OCI-LY7 (cell line): ENCODE measurements around the gene DPH6. TPM values are rescaled to one million over a fixed set of nuclear protein-coding genes. Genes with fewer than 3 reads are reported as not detected.

Source experiments
- BruUV-seq: library from RNA; stranded (reverse); fragments of 400-500 nt; replicated peaks from 2 replicates; lab custom pipeline; 2021; lab: Mats Ljungman, UMichigan
- CTCF ChIA-PET: fragments of 300-600 bp; sonication (Branson Sonifier 250); formaldehyde crosslinking; loops from one replicate; lab custom pipeline; 2022; ENCODE audit warnings: antibody characterized with exemption; ENCODE audit not compliant: unreplicated experiment; lab: Charles Lee
- POLR2A ChIA-PET: fragments of 300-600 bp; sonication (Branson Sonifier 250); formaldehyde crosslinking; loops from one replicate; lab custom pipeline; 2022; ENCODE audit warnings: antibody characterized with exemption; lab: Charles Lee
- DNase-seq: peaks from one replicate; pipeline ENCODE4 v3.0.0-alpha.2; 2015; ENCODE audit warnings: low spot score
- H2AFZ ChIP-seq: fragments of 200-600 bp; sonication (generic), shearing (Covaris generic); 2 replicates; pipeline ENCODE4 v1.6.1; 2014; ENCODE audit warnings: mild to moderate bottlenecking, antibody characterized with exemption, low read length, moderate library complexity
- H3K27ac ChIP-seq: fragments of 200-600 bp; sonication (generic); 2 replicates; pipeline ENCODE4 v1.5.1; 2014; ENCODE audit warnings: mixed run types, low read depth, mild to moderate bottlenecking, moderate library complexity, low read length, inconsistent platforms; ENCODE audit not compliant: poor library complexity, severe bottlenecking
- H3K36me3 ChIP-seq: fragments of 200-600 bp; sonication (generic); 2 replicates; pipeline ENCODE4 v1.6.1; 2014; ENCODE audit warnings: mild to moderate bottlenecking, antibody characterized with exemption, low read length, moderate library complexity, mixed read lengths; ENCODE audit not compliant: insufficient read depth
- H3K4me1 ChIP-seq: fragments of 200-600 bp; sonication (generic); 2 replicates; pipeline ENCODE4 v1.5.1; 2014; ENCODE audit warnings: mild to moderate bottlenecking, low read length; ENCODE audit not compliant: insufficient read depth, poor library complexity, severe bottlenecking
- H3K4me2 ChIP-seq: fragments of 200-600 bp; sonication (generic); 2 replicates; pipeline ENCODE4 v1.6.1; 2014; ENCODE audit warnings: mild to moderate bottlenecking, low read length
- H3K4me3 ChIP-seq: fragments of 200-600 bp; sonication (generic); 2 replicates; pipeline ENCODE4 v1.5.1; 2014; ENCODE audit warnings: mild to moderate bottlenecking, low read depth, low read length; ENCODE audit not compliant: poor library complexity, severe bottlenecking
- H3K79me2 ChIP-seq: fragments of 200-600 bp; sonication (generic); 2 replicates; pipeline ENCODE4 v1.6.1; 2016; ENCODE audit warnings: low read depth, mild to moderate bottlenecking, low read length, moderate library complexity, mixed read lengths; ENCODE audit not compliant: insufficient read depth
- H3K9me2 ChIP-seq: fragments of 200-600 bp; sonication (generic); 2 replicates; pipeline ENCODE4 v1.6.1; 2016; ENCODE audit warnings: mild to moderate bottlenecking, low read length, mixed read lengths; ENCODE audit not compliant: insufficient read depth
- H3K9me3 ChIP-seq: fragments of 200-600 bp; sonication (generic); 2 replicates; pipeline ENCODE4 v1.6.1; 2014; ENCODE audit warnings: mild to moderate bottlenecking, mixed run types, low read length, mixed read lengths
- H4K20me1 ChIP-seq: fragments of 200-600 bp; sonication (generic); 2 replicates; pipeline ENCODE4 v1.6.1; 2014; ENCODE audit warnings: mild to moderate bottlenecking, antibody characterized with exemption, low read length, moderate library complexity, mixed read lengths; ENCODE audit not compliant: insufficient read depth
- CTCF ChIP-seq: fragments of 200-600 bp; sonication (generic); conservative IDR thresholded peaks from 2 replicates; pipeline ENCODE4 v1.5.1; 2014; ENCODE audit warnings: mild to moderate bottlenecking, antibody characterized with exemption, low read length, moderate library complexity, mixed read lengths
- EZH2phosphoT487 ChIP-seq: fragments of 200-600 bp; sonication (generic); IDR thresholded peaks from 2 replicates; pipeline ENCODE4 v1.6.1; 2018; ENCODE audit warnings: low read depth, borderline replicate concordance, mild to moderate bottlenecking, mixed run types, antibody characterized with exemption, low read length, moderate library complexity, mixed read lengths
- intact Hi-C: fragments of 100-400 bp; cut with micrococcal nuclease; formaldehyde crosslinking; loops from one replicate; pipeline ENCODE4 v1.10.0; 2022; ENCODE audit not compliant: unreplicated experiment
- total RNA-seq, 2 experiments: library from RNA; depleted of rRNA in 1 of 2; stranded (reverse); fragments of >200 nt in 1 of 2; shearing (Covaris generic) in 1 of 2; gene quantifications; 2 replicates each; pipeline ENCODE4 v1.2.3, GENCODE V29; 2014 to 2022

Gene DPH6
- total RNA-seq, 2 experiments from 2014 or later, result 12.6 to 21.4 TPM

- Histone ChIP-seq H2AFZ (no peak overlapping the region), H4K20me1 (no peaks in the 10 kb centered on the region), H3K4me2 (no peak overlapping the region), H3K27ac (no peak overlapping the region), H3K4me3 (no peak overlapping the region), H3K9me3 (no peaks in the 10 kb centered on the region), H3K79me2 (no peaks in the 10 kb centered on the region), H3K4me1 (peaks cover 5% of the 10 kb centered on the region), H3K9me2 (no peaks in the 10 kb centered on the region), H3K36me3 (peaks cover 16% of the 10 kb centered on the region)
- TF ChIP-seq EZH2phosphoT487, result no peak
- no TSS peak for BruUV-seq
- CTCF ChIA-PET, result no interaction called here
- POLR2A ChIA-PET, result no interaction called here
- intact Hi-C loops, result loop anchor here (10.0 kb wide), 1 partner anchor 1034 kb away; the partner anchor contains the start of gene CDIN1
- no peak for DNase-seq
These were observed 5.1 kb downstream of the DPH6 start for GRCh38 chr15:35540885-35541284.

- BruUV-seq, result no TSS peak
- Histone ChIP-seq H3K9me3 (no peaks in the 10 kb centered on the region), H4K20me1 (no peaks in the 10 kb centered on the region), H3K79me2 (no peaks in the 10 kb centered on the region), H3K36me3 (peaks cover 16% of the 10 kb centered on the region), H3K4me1 (peaks cover 5% of the 10 kb centered on the region), H3K9me2 (no peaks in the 10 kb centered on the region), H3K27ac (no peak overlapping the region), H3K4me2 (no peak overlapping the region), H2AFZ (no peak overlapping the region), H3K4me3 (no peak overlapping the region)
- CTCF ChIA-PET, result no interaction called here
- no peak for TF ChIP-seq CTCF
- TF ChIP-seq EZH2phosphoT487, result no peak
- intact Hi-C loops, result loop anchor here (10.0 kb wide), 1 partner anchor 1035 kb away; the partner anchor contains the start of gene CDIN1
- POLR2A ChIA-PET, result no interaction called here
- no peak for DNase-seq
These were observed 5.9 kb downstream of the DPH6 start for GRCh38 chr15:35540021-35540420.

- Histone ChIP-seq H3K9me2 (no peaks in the 10 kb centered on the region), H3K79me2 (no peaks in the 10 kb centered on the region), H3K9me3 (no peaks in the 10 kb centered on the region), H3K4me3 (no peak overlapping the region), H3K36me3 (peaks cover 21% of the 10 kb centered on the region), H2AFZ (no peak overlapping the region), H3K4me2 (no peak overlapping the region), H3K4me1 (no peaks in the 10 kb centered on the region), H4K20me1 (no peaks in the 10 kb centered on the region), H3K27ac (no peak overlapping the region)
- intact Hi-C loops, result no loop called here
- no peak for DNase-seq
- CTCF ChIA-PET, result no interaction called here
- no TSS peak for BruUV-seq
- POLR2A ChIA-PET, result no interaction called here
- no peak for TF ChIP-seq EZH2phosphoT487
- TF ChIP-seq CTCF, result no peak
These were observed 10.5 kb downstream of the DPH6 start for GRCh38 chr15:35535365-35535916.
